ENCODE results near the gene SNX27.
"Not testable (repeated sequence)": the region's sequence is repeated elsewhere in the genome, so short reads cannot be mapped to it uniquely, and the experiment has no call there.

- TF ChIP-seq CTCF, POLR2A (IDR thresholded peaks at IDR 0.05): not testable (repeated sequence)
These were observed 31.2 kb downstream of the SNX27 start for GRCh38 chr1:151643085-151643484.
